K562 (cell line): ENCODE measurements around the gene CES5A. TPM values are rescaled to one million over a fixed set of nuclear protein-coding genes. Genes with fewer than 3 reads are reported as not detected.

ENCODE experiments used
- ARID3A ChIP-seq: IDR thresholded peaks from 2 replicates; pipeline ENCODE4 v1.6.1; 2012; ENCODE audit warnings: low read depth, low read length, improper control_type of control experiment, borderline replicate concordance
- ATF4 ChIP-seq: fragments of 450-650 bp; formaldehyde crosslinking; IDR thresholded peaks from 2 replicates; pipeline ENCODE4 v1.4.0; 2022; ENCODE audit warnings: mild to moderate bottlenecking, moderate library complexity
- E2F5 ChIP-seq: sonication (generic); formaldehyde crosslinking; IDR thresholded peaks from 2 replicates; pipeline ENCODE4 v1.8.0; 2022; ENCODE audit warnings: mild to moderate bottlenecking, missing genetic modification reagents
- ELK1 ChIP-seq: sonication (generic); formaldehyde crosslinking; IDR thresholded peaks from 2 replicates; pipeline ENCODE4 v1.8.1; 2022; ENCODE audit warnings: missing genetic modification reagents
- FOXJ3 ChIP-seq: sonication (generic); formaldehyde crosslinking; IDR thresholded peaks from 2 replicates; pipeline ENCODE4 v1.4.0; 2020; ENCODE audit warnings: mild to moderate bottlenecking, missing genetic modification reagents
- KDM5B ChIP-seq: fragments of 200-600 bp; sonication (generic); IDR thresholded peaks from 2 replicates; pipeline ENCODE4 v1.6.1; 2012; ENCODE audit warnings: low read depth, mild to moderate bottlenecking, moderate library complexity, low read length, control low read depth, inconsistent platforms; ENCODE audit not compliant: insufficient replicate concordance
- MTA1 ChIP-seq: fragments of 450-650 bp; IDR thresholded peaks from 2 replicates; pipeline ENCODE4 v1.6.1; 2017; ENCODE audit warnings: borderline replicate concordance
- NCOR1 ChIP-seq: fragments of 450-650 bp; IDR thresholded peaks from 2 replicates; pipeline ENCODE4 v1.6.1; 2016; ENCODE audit warnings: mild to moderate bottlenecking, moderate library complexity
- PRDM10 ChIP-seq: fragments of 450-650 bp; IDR thresholded peaks from 2 replicates; pipeline ENCODE4 v1.6.1; 2018; ENCODE audit not compliant: partially characterized antibody
- SIX5 ChIP-seq, 2 experiments: IDR thresholded peaks; 2 replicates each; pipeline ENCODE4 v1.6.1; 2011; ENCODE audit warnings: low read length in 2 of 2, borderline replicate concordance in 1 of 2, low read depth in 1 of 2, mild to moderate bottlenecking in 1 of 2, moderate library complexity in 1 of 2; ENCODE audit not compliant: insufficient read depth in 1 of 2
- SMARCA4 ChIP-seq: fragments of 450-650 bp; IDR thresholded peaks from 2 replicates; pipeline ENCODE4 v1.6.1; 2016
- SMARCB1 ChIP-seq: IDR thresholded peaks from 2 replicates; pipeline ENCODE4 v1.6.1; 2011; ENCODE audit warnings: improper control_type of control experiment, low read depth; ENCODE audit not compliant: insufficient read length
- SRSF9 ChIP-seq: fragments of 200-400 bp; formaldehyde crosslinking; IDR thresholded peaks from 2 replicates; pipeline ENCODE4 v1.6.1; 2017; ENCODE audit warnings: low read depth, low read length, borderline replicate concordance
- TFAP4 ChIP-seq: sonication (generic); formaldehyde crosslinking; IDR thresholded peaks from 2 replicates; pipeline ENCODE4 v1.8.0; 2022; ENCODE audit warnings: missing genetic modification reagents, mild to moderate bottlenecking, moderate library complexity, borderline replicate concordance
- U2AF2 ChIP-seq: fragments of 200-400 bp; formaldehyde crosslinking; optimal IDR thresholded peaks from 2 replicates; pipeline ENCODE3; 2017; ENCODE audit warnings: low read depth, mild to moderate bottlenecking, low read length
- XRCC3 ChIP-seq: fragments of 450-650 bp; IDR thresholded peaks from 2 replicates; pipeline ENCODE4 v1.6.1; 2017; ENCODE audit warnings: mild to moderate bottlenecking, moderate library complexity
- ZNF408 ChIP-seq: fragments of 250-450 bp; sonication (Bioruptor Pico); IDR thresholded peaks from 2 replicates; pipeline ENCODE4 v1.4.0; 2020; ENCODE audit warnings: low read depth, mild to moderate bottlenecking, moderate library complexity
- ZNF589 ChIP-seq: fragments of 200-800 bp; sonication (Bioruptor generic); IDR thresholded peaks from 2 replicates; pipeline ENCODE4 v1.6.1; 2016; ENCODE audit warnings: low read depth, missing genetic modification characterization, missing compliant biosample characterization
- polyA plus RNA-seq, 8 experiments: library from polyadenylated mRNA; depleted of rRNA in 4 of 8; stranded (reverse) in 5 of 8; unstranded in 3 of 8; fragments of >200 nt; fragmentation: Nextera tagmentation in 2 of 8; fragmentation: Illumina TruSeq in 1 of 8; extraction: Ambion mirVana in 2 of 8; extraction: Trizol in 1 of 8; gene quantifications; 2 replicates each; pipeline versions ENCODE4 v1.2.1 to v1.2.3, GENCODE V29; 2011 to 2014; ENCODE audit warnings: inconsistent platforms in 1 of 8, missing spikeins in 1 of 8
- total RNA-seq, 7 experiments: library from RNA; depleted of rRNA in 6 of 7; stranded (reverse); fragments of >200 nt in 6 of 7; fragmentation: Illumina TruSeq in 2 of 7; extraction: Trizol in 2 of 7; gene quantifications; 2 replicates each; pipeline versions ENCODE4 v1.2.1 to v1.2.3, GENCODE V29; 2011 to 2021; ENCODE audit warnings: low replicate concordance in 1 of 7

The CES5A gene
- total and polyA plus RNA-seq, 9 of the 15 experiments (the other 6 are each of a cell fraction or from before 2014, with no cell fraction given), result 0.07 to 0.17 (median 0.15) TPM; not detected in 4

- TF ChIP-seq ATF4 (CRISPR knock-in tag) (peak; percentile 87), SMARCA4 (no peak), FOXJ3 (CRISPR knock-in tag) (no peak), SMARCB1 (no peak), PRDM10 (no peak), NCOR1 (no peak), SRSF9 (no peak), SIX5 (IDR thresholded peaks at IDR 0.05; ENCODE audit: borderline replicate concordance in 1 of 2, insufficient read depth in 1 of 2, low read depth in 1 of 2, low read length in 2 of 2) (no peak), E2F5 (CRISPR knock-in tag) (no peak), U2AF2 (no peak), TFAP4 (CRISPR knock-in tag) (no peak), ARID3A (no peak), ZNF408 (CRISPR knock-in tag) (no peak), ZNF589 (0 out of 2 replicates have a peak, but pooled peaks have one; percentile 31), XRCC3 (no peak), KDM5B (no peak), ELK1 (CRISPR knock-in tag) (no peak), MTA1 (peak; percentile 66; the same call in 1 of the 2 replicates)
Measured at GRCh38 chr16:55846598-55847346, 28.4 kb downstream of the CES5A start (continued).
